Keratinocyte (primary cell): ENCODE data around the gene SST.

Experiments
- CTCF ChIP-seq, 3 experiments: IDR thresholded peaks in 1 of 3; conservative IDR thresholded peaks in 1 of 3; optimal IDR thresholded peaks in 1 of 3; 2 replicates in 2 of 3; 3 replicates in 1 of 3; pipeline versions ENCODE3 to v1.5.1; 2011; ENCODE audit warnings: low read length in 3 of 3, mild to moderate bottlenecking in 3 of 3, moderate library complexity in 2 of 3, control low read depth in 1 of 3, inconsistent platforms in 1 of 3; ENCODE audit not compliant: insufficient read depth in 2 of 3; ENCODE audit errors: extremely low read depth in 1 of 3
- EZH2 ChIP-seq: IDR thresholded peaks from one replicate; pipeline ENCODE4 v1.6.1; 2012; ENCODE audit warnings: inconsistent platforms, mild to moderate bottlenecking, low read length, moderate library complexity

GRCh38 chr3:187640569-187641059, 29.6 kb downstream of the SST start:
- TF ChIP-seq CTCF (optimal IDR thresholded peaks at IDR 0.05 in 1 of 3, IDR thresholded peaks at IDR 0.05 in 1 of 3, conservative IDR thresholded peaks at IDR 0.05 in 1 of 3; ENCODE audit: extremely low read depth in 1 of 3, insufficient read depth in 2 of 3, low read length in 3 of 3) (no peak), EZH2 (no peak)
